Epithelial cell of esophagus (primary cell): ENCODE data around the gene TMEM229B.

Source experiments
- DNase-seq: peaks from one replicate; pipeline ENCODE4 v3.0.0; 2010; ENCODE audit warnings: low read depth
- H3K4me3 ChIP-seq: 2 replicates; pipeline ENCODE4 v1.5.1; 2011; ENCODE audit warnings: mild to moderate bottlenecking, low read length, control low read depth
- TF ChIP-seq, protein P1 (sequence below): IDR thresholded peaks from 2 replicates; pipeline ENCODE4 v1.5.1; 2011; ENCODE audit warnings: low read depth, mild to moderate bottlenecking, low read length, control low read depth, inconsistent platforms; ENCODE audit not compliant: insufficient read depth; ENCODE audit errors: missing control alignments

The TMEM229B gene

GRCh38 chr14:67510121-67510520 lies 21.6 kb upstream of the TMEM229B start:
- TF ChIP-seq, protein P1, sequence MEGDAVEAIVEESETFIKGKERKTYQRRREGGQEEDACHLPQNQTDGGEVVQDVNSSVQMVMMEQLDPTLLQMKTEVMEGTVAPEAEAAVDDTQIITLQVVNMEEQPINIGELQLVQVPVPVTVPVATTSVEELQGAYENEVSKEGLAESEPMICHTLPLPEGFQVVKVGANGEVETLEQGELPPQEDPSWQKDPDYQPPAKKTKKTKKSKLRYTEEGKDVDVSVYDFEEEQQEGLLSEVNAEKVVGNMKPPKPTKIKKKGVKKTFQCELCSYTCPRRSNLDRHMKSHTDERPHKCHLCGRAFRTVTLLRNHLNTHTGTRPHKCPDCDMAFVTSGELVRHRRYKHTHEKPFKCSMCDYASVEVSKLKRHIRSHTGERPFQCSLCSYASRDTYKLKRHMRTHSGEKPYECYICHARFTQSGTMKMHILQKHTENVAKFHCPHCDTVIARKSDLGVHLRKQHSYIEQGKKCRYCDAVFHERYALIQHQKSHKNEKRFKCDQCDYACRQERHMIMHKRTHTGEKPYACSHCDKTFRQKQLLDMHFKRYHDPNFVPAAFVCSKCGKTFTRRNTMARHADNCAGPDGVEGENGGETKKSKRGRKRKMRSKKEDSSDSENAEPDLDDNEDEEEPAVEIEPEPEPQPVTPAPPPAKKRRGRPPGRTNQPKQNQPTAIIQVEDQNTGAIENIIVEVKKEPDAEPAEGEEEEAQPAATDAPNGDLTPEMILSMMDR: no peak
- peak; percentile 58 for DNase-seq
- H3K4me3 ChIP-seq: no peak overlapping the region

GRCh38 chr14:67508956-67509355 lies 20.4 kb upstream of the TMEM229B start:
- DNase-seq: no peak

DNA sequence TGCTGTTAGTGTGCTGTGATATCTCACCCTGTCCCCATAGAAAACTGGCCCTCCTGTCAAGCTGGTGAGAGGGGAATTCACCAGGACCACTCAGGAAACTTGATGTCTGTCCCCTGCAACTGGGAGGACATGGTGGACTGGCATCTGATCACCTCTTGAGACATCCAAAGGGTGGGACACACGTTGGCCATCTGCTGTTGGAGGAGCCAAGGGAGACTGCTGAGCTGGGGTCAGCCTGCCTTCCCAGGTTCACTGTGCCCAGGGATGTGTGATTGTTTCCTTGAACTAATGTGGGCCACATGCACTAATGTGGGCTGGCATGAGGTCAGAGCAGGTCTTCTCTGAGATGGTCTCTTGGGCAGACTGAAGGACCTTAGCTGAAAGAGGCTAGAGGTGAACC lies 16.7 kb upstream of the TMEM229B start:
- TF ChIP-seq, protein P1: no peak
- no peak overlapping the region for H3K4me3 ChIP-seq
- DNase-seq: no peak

More at GRCh38 chr14:67508956-67509355, 20.4 kb upstream of the TMEM229B start:
- TF ChIP-seq, protein P1: no peak
- no peak overlapping the region for H3K4me3 ChIP-seq

- TF ChIP-seq, protein P1: no peak
- peak; percentile 13 for DNase-seq
- no peak overlapping the region for H3K4me3 ChIP-seq
Measured at GRCh38 chr14:67503331-67503730, 14.8 kb upstream of the TMEM229B start.

- TF ChIP-seq, protein P1: no peak
- no peak overlapping the region for H3K4me3 ChIP-seq
- DNase-seq: no peak
Measured at GRCh38 chr14:67502867-67503266, 14.3 kb upstream of the TMEM229B start.

DNA sequence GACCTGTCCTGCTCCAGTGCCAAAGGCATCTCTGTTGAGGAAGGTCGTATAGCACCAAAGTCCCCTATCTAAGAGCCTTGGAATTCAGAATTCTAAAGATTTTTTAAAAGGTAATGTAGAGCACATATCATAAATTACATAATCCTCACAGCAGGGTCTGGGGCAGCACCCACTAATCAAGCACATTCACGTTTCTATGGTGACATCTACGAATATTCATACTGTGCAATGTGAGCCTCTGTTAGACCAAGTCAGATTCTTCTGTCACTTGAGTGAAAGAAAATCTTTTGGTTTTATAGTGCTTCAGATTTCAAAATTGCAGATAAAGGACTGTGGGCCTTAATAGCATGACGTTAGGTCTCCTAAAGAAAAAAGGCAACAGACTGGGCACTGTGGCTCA lies 13.1 kb upstream of the TMEM229B start:
- DNase-seq: no peak
- TF ChIP-seq, protein P1: no peak

DNA sequence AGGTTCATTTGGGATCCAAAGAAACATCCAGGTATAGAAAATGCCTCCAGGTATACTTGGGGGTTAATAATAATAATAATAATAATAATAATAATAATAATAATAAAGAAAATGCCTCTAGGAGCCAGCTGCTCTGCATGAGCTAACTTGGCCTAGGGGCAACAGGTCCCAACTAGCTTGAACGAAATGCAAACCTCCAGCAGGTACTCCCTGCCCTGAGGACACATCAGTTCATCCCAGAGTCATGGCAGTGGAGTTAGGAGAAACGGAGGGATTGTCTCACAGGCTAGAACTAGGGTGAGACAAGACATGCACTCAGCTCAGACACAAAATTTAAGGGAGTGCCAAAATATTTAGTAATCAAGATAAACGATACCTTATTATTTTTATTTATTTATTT lies 12.5 kb upstream of the TMEM229B start:
- DNase-seq: peak; percentile 62
- no peak overlapping the region for H3K4me3 ChIP-seq
- TF ChIP-seq, protein P1: no peak

More for the DNA sequence above, 13.1 kb upstream of the TMEM229B start:
- H3K4me3 ChIP-seq: no peak overlapping the region
